Body of pancreas (tissue), 4 donors: Measurements from ENCODE around the gene HMMR. TPM values are rescaled to one million over a fixed set of nuclear protein-coding genes. Genes with fewer than 3 reads are reported as not detected.

Source experiments
- ATAC-seq: fragments of 150-250 bp; one replicate; pipeline ENCODE4 v1.9.1; 2016
- DNase-seq, 4 donors: peaks; one replicate each; pipeline ENCODE4 v3.0.0-alpha.2; 2019
- H3K27ac ChIP-seq, 4 donors: fragments of 200-600 bp; sonication (generic); 1 replicate in 3 of 4; 2 replicates in 1 of 4; pipeline versions ENCODE4 v1.5.1 to v1.6.1; 2016 to 2019; ENCODE audit warnings: mild to moderate bottlenecking in 1 of 4, mixed read lengths in 1 of 4, moderate library complexity in 1 of 4
- H3K27me3 ChIP-seq, 2 donors: fragments of 200-600 bp; sonication (generic); one replicate each; pipeline ENCODE4 v1.6.0; 2016; ENCODE audit warnings: mild to moderate bottlenecking in 1 of 2
- H3K36me3 ChIP-seq, 2 donors: fragments of 200-600 bp; sonication (generic); replicated peaks in 1 of 2; 2 replicates each; pipeline ENCODE4 v1.5.1; 2016; ENCODE audit warnings: low read depth in 2 of 2; ENCODE audit not compliant: insufficient read depth in 1 of 2
- H3K4me1 ChIP-seq: fragments of 200-600 bp; sonication (generic); one replicate; pipeline ENCODE4 v1.6.0; 2016
- H3K4me3 ChIP-seq, 2 donors: fragments of 200-600 bp; sonication (generic); 1 replicate in 1 of 2; 2 replicates in 1 of 2; pipeline ENCODE4 v1.5.1; 2016 to 2019
- H3K9me3 ChIP-seq, 3 donors: fragments of 200-600 bp; sonication (generic); 1 replicate in 2 of 3; 2 replicates in 1 of 3; pipeline ENCODE4 v1.5.1; 2016
- CTCF ChIP-seq, 7 experiments: fragments of 450-650 bp in 4 of 7; fragments of 200-600 bp in 3 of 7; sonication (generic) in 3 of 7; IDR thresholded peaks; one replicate each; pipeline ENCODE4 v1.5.1; 2016 to 2019; ENCODE audit warnings: antibody characterized with exemption in 7 of 7
- POLR2A ChIP-seq, 3 donors: fragments of 450-650 bp; IDR thresholded peaks; one replicate each; pipeline ENCODE4 v1.6.1; 2016; ENCODE audit warnings: antibody characterized with exemption in 3 of 3, mild to moderate bottlenecking in 2 of 3
- WGBS, 2 donors: methylation state at CpG; one replicate each; pipeline ENCODE4 v1.1.5; 2017; 5-methylcytosine and 5-hydroxymethylcytosine counted together
- intact Hi-C: fragments of 100-400 bp; cut with DNase I; formaldehyde crosslinking; loops from one replicate; pipeline ENCODE4 v1.15.1; 2023
- total RNA-seq, 2 donors: library from RNA; depleted of rRNA; stranded (reverse); fragments of >200 nt; gene quantifications; one replicate each; pipeline ENCODE4 v1.1.0, GENCODE V29; 2016

HMMR gene
- total RNA-seq, 2 donors from 2014 or later, result not detected

GRCh38 chr5:163434401-163434866, 26.0 kb upstream of the HMMR start:
- Histone ChIP-seq H3K27ac (peak overlapping the region in 3 of 4 donors; percentile 41 to 76 (median 75)), H3K4me3 (no peak overlapping the region), H3K27me3 (no peaks in the 10 kb centered on the region), H3K9me3 (no peaks in the 10 kb centered on the region), H3K4me1 (peaks cover 50% of the 10 kb centered on the region), H3K36me3 (no peaks in the 10 kb centered on the region)
- WGBS, 2 donors, result 7 to 19% methylated on average over 3 of the region's 3 CpGs
- ATAC-seq (peak; percentile 22), DNase-seq (peak; percentile 50 to 80 (median 71))
- intact Hi-C loops, result no loop called here
- no peak for TF ChIP-seq CTCF (IDR thresholded peaks at IDR 0.05)

GRCh38 chr5:163436515-163436914, 23.9 kb upstream of the HMMR start:
- 67 to 78% methylated on average over 4 of the region's 4 CpGs for WGBS, 2 donors
- no peak for ATAC-seq

GRCh38 chr5:163437011-163437308, 23.5 kb upstream of the HMMR start:
- intact Hi-C loops, result no loop called here
- H3K9me3 ChIP-seq, result no peaks in the 10 kb centered on the region
- H3K4me3 ChIP-seq, result no peak overlapping the region
- DNase-seq (no peak), ATAC-seq (no peak)
- no peak for TF ChIP-seq POLR2A (IDR thresholded peaks at IDR 0.05)
- TF ChIP-seq CTCF (IDR thresholded peaks at IDR 0.05), result no peak
- 0% methylated on average over 4 to 6 of the region's 6 CpGs for whole genome bisulfite sequencing, 2 donors
- no peaks in the 10 kb centered on the region for H3K27me3 ChIP-seq
- peaks cover 0 to 1% of the 10 kb centered on the region in 2 donors for H3K36me3 ChIP-seq
- peak overlapping the region; percentile 72 to 97 (median 92) for H3K27ac ChIP-seq
- peaks cover 73% of the 10 kb centered on the region for H3K4me1 ChIP-seq

More at GRCh38 chr5:163436515-163436914, 23.9 kb upstream of the HMMR start:
- Histone ChIP-seq H3K27ac (peak overlapping the region in 3 of 4 donors; percentile 91 to 97 (median 94)), H3K4me1 (peaks cover 71% of the 10 kb centered on the region), H3K27me3 (no peaks in the 10 kb centered on the region), H3K4me3 (no peak overlapping the region), H3K36me3 (no peaks in the 10 kb centered on the region), H3K9me3 (no peaks in the 10 kb centered on the region)
- no peak for DNase-seq
- TF ChIP-seq CTCF (IDR thresholded peaks at IDR 0.05) (no peak), POLR2A (IDR thresholded peaks at IDR 0.05) (no peak)
- intact Hi-C loops, result no loop called here

- WGBS, 2 donors, result 0% methylated on average over 27 to 45 of the region's 51 CpGs
- ATAC-seq (peak; percentile 96), DNase-seq (peak; percentile 95 to 98 (median 96))
- peaks cover 71% of the 10 kb centered on the region for H3K4me1 ChIP-seq
- intact Hi-C loops, result no loop called here
- H3K36me3 ChIP-seq, result peaks cover 0 to 6% of the 10 kb centered on the region in 2 donors
- peak within 1 kb of the TSS; percentile 82 to 88 for H3K4me3 ChIP-seq
- H3K9me3 ChIP-seq, result no peaks in the 10 kb centered on the region
- H3K27ac ChIP-seq, result peak within 1 kb of the TSS; percentile 72 to 97 (median 92)
- no peaks in the 10 kb centered on the region for H3K27me3 ChIP-seq
- peak; percentile 76 to 96 (median 95) for TF ChIP-seq POLR2A (IDR thresholded peaks at IDR 0.05)
- TF ChIP-seq CTCF (IDR thresholded peaks at IDR 0.05), result peak in 2 of 7 experiments; percentile 16 to 23
These were observed 22.9 kb upstream of the HMMR start, which contains the start of gene CCNG1 for GRCh38 chr5:163437309-163438182. Gene CCNG1 (plus strand): TSS chr5:163437595. CDS start chr5:163439257, 1,662 bp downstream.
